Glutamatergic neuron (in vitro differentiated cells): ENCODE results near the gene MRPL51. TPM values are rescaled to one million over a fixed set of nuclear protein-coding genes. Genes with fewer than 3 reads are reported as not detected.

Source experiments
- DNase-seq: peaks from one replicate; pipeline ENCODE4 v3.0.0; 2022
- H3K27ac Mint-ChIP-seq: one replicate; pipeline ENCODE4 v1.8.0; 2020; ENCODE audit warnings: mild to moderate bottlenecking, mixed read lengths, inconsistent platforms; ENCODE audit not compliant: unreplicated experiment
- H3K27me3 Mint-ChIP-seq: one replicate; pipeline ENCODE4 v1.8.0; 2020; ENCODE audit warnings: mild to moderate bottlenecking, moderate library complexity, mixed read lengths, inconsistent platforms; ENCODE audit not compliant: unreplicated experiment
- H3K36me3 Mint-ChIP-seq: one replicate; pipeline ENCODE4 v1.8.0; 2020; ENCODE audit warnings: mild to moderate bottlenecking, mixed read lengths, inconsistent platforms; ENCODE audit not compliant: unreplicated experiment
- H3K4me1 Mint-ChIP-seq: one replicate; pipeline ENCODE4 v1.8.0; 2020; ENCODE audit warnings: mild to moderate bottlenecking, low read depth, mixed read lengths, inconsistent platforms; ENCODE audit not compliant: unreplicated experiment
- H3K4me3 Mint-ChIP-seq: one replicate; pipeline ENCODE4 v1.8.0; 2020; ENCODE audit warnings: mild to moderate bottlenecking, mixed read lengths, inconsistent platforms; ENCODE audit not compliant: unreplicated experiment
- H3K9me3 Mint-ChIP-seq: one replicate; pipeline ENCODE4 v1.8.0; 2020; ENCODE audit warnings: mild to moderate bottlenecking, moderate library complexity, mixed read lengths, inconsistent platforms; ENCODE audit not compliant: unreplicated experiment
- total RNA-seq: library from RNA; stranded (reverse); fragmentation: NEBNext Ultra II Directional; extraction: Animal tissue kit (Norgen Biotek cat#: 25700); gene quantifications from one replicate; pipeline ENCODE4 v1.2.1, GENCODE V29; 2021; ENCODE audit not compliant: unreplicated experiment
- TF ChIP-seq, protein P1 (sequence below): fragments of 200-600 bp; sonication (generic); IDR thresholded peaks from one replicate; pipeline ENCODE4 v1.5.0; 2021; ENCODE audit not compliant: partially characterized antibody, unreplicated experiment

MRPL51 gene
- total RNA-seq, 1 donor from 2014 or later, result 138 TPM

DNA sequence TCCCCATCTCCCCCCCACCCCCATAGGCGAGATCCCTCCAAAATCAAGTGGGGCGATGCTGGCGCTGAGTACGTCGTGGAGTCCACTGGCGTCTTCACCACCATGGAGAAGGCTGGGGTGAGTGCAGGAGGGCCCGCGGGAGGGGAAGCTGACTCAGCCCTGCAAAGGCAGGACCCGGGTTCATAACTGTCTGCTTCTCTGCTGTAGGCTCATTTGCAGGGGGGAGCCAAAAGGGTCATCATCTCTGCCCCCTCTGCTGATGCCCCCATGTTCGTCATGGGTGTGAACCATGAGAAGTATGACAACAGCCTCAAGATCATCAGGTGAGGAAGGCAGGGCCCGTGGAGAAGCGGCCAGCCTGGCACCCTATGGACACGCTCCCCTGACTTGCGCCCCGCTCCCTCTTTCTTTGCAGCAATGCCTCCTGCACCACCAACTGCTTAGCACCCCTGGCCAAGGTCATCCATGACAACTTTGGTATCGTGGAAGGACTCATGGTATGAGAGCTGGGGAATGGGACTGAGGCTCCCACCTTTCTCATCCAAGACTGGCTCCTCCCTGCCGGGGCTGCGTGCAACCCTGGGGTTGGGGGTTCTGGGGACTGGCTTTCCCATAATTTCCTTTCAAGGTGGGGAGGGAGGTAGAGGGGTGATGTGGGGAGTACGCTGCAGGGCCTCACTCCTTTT, 44.0 kb upstream of the MRPL51 start:
- TF ChIP-seq, protein P1, sequence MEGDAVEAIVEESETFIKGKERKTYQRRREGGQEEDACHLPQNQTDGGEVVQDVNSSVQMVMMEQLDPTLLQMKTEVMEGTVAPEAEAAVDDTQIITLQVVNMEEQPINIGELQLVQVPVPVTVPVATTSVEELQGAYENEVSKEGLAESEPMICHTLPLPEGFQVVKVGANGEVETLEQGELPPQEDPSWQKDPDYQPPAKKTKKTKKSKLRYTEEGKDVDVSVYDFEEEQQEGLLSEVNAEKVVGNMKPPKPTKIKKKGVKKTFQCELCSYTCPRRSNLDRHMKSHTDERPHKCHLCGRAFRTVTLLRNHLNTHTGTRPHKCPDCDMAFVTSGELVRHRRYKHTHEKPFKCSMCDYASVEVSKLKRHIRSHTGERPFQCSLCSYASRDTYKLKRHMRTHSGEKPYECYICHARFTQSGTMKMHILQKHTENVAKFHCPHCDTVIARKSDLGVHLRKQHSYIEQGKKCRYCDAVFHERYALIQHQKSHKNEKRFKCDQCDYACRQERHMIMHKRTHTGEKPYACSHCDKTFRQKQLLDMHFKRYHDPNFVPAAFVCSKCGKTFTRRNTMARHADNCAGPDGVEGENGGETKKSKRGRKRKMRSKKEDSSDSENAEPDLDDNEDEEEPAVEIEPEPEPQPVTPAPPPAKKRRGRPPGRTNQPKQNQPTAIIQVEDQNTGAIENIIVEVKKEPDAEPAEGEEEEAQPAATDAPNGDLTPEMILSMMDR, result no peak
- Mint-ChIP-seq H3K27ac (peak overlapping the region; percentile 28), H3K36me3 (peaks cover 3% of the 10 kb centered on the region), H3K27me3 (peaks cover 14% of the 10 kb centered on the region), H3K4me1 (peaks cover 18% of the 10 kb centered on the region), H3K4me3 (peak overlapping the region; percentile 25), H3K9me3 (peaks cover 34% of the 10 kb centered on the region)
- DNase-seq, result no peak

DNA sequence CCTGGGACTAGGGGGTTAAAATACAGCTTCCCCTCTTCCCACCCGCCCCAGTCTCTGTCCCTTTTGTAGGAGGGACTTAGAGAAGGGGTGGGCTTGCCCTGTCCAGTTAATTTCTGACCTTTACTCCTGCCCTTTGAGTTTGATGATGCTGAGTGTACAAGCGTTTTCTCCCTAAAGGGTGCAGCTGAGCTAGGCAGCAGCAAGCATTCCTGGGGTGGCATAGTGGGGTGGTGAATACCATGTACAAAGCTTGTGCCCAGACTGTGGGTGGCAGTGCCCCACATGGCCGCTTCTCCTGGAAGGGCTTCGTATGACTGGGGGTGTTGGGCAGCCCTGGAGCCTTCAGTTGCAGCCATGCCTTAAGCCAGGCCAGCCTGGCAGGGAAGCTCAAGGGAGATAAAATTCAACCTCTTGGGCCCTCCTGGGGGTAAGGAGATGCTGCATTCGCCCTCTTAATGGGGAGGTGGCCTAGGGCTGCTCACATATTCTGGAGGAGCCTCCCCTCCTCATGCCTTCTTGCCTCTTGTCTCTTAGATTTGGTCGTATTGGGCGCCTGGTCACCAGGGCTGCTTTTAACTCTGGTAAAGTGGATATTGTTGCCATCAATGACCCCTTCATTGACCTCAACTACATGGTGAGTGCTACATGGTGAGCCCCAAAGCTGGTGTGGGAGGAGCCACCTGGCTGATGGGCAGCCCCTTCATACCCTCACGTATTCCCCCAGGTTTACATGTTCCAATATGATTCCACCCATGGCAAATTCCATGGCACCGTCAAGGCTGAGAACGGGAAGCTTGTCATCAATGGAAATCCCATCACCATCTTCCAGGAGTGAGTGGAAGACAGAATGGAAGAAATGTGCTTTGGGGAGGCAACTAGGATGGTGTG, 43.1 kb upstream of the MRPL51 start:
- Mint-ChIP-seq H3K36me3 (peaks cover 3% of the 10 kb centered on the region), H3K4me3 (peak overlapping the region; percentile 95), H3K4me1 (peaks cover 19% of the 10 kb centered on the region), H3K9me3 (peaks cover 35% of the 10 kb centered on the region), H3K27me3 (peaks cover 17% of the 10 kb centered on the region), H3K27ac (peak overlapping the region; percentile 93)
- no peak for DNase-seq
- TF ChIP-seq, protein P1, result no peak

DNA sequence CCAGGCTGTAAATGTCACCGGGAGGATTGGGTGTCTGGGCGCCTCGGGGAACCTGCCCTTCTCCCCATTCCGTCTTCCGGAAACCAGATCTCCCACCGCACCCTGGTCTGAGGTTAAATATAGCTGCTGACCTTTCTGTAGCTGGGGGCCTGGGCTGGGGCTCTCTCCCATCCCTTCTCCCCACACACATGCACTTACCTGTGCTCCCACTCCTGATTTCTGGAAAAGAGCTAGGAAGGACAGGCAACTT, 42.6 kb upstream of the MRPL51 start:
- H3K9me3 Mint-ChIP-seq, result peaks cover 35% of the 10 kb centered on the region
- peak overlapping the region; percentile 93 for H3K27ac Mint-ChIP-seq
- peak overlapping the region; percentile 95 for H3K4me3 Mint-ChIP-seq
- H3K4me1 Mint-ChIP-seq, result peaks cover 20% of the 10 kb centered on the region
- TF ChIP-seq, protein P1, result no peak
- no peak for DNase-seq
- peaks cover 17% of the 10 kb centered on the region for H3K27me3 Mint-ChIP-seq
- peaks cover 3% of the 10 kb centered on the region for H3K36me3 Mint-ChIP-seq

DNA sequence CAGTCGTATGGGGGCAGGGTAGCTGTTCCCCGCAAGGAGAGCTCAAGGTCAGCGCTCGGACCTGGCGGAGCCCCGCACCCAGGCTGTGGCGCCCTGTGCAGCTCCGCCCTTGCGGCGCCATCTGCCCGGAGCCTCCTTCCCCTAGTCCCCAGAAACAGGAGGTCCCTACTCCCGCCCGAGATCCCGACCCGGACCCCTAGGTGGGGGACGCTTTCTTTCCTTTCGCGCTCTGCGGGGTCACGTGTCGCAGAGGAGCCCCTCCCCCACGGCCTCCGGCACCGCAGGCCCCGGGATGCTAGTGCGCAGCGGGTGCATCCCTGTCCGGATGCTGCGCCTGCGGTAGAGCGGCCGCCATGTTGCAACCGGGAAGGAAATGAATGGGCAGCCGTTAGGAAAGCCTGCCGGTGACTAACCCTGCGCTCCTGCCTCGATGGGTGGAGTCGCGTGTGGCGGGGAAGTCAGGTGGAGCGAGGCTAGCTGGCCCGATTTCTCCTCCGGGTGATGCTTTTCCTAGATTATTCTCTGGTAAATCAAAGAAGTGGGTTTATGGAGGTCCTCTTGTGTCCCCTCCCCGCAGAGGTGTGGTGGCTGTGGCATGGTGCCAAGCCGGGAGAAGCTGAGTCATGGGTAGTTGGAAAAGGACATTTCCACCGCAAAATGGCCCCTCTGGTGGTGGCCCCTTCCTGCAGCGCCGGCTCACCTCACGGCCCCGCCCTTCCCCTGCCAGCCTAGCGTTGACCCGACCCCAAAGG, 42.1 kb upstream of the MRPL51 start:
- peaks cover 35% of the 10 kb centered on the region for H3K9me3 Mint-ChIP-seq
- H3K4me3 Mint-ChIP-seq, result peak overlapping the region; percentile 95
- peaks cover 23% of the 10 kb centered on the region for H3K4me1 Mint-ChIP-seq
- DNase-seq, result peak; percentile 90
- peaks cover 3% of the 10 kb centered on the region for H3K36me3 Mint-ChIP-seq
- peaks cover 17% of the 10 kb centered on the region for H3K27me3 Mint-ChIP-seq
- peak overlapping the region; percentile 93 for H3K27ac Mint-ChIP-seq
- TF ChIP-seq, protein P1, result peak; percentile 20

DNA sequence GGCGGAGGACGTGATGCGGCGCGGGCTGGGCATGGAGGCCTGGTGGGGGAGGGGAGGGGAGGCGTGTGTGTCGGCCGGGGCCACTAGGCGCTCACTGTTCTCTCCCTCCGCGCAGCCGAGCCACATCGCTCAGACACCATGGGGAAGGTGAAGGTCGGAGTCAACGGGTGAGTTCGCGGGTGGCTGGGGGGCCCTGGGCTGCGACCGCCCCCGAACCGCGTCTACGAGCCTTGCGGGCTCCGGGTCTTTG, 41.6 kb upstream of the MRPL51 start:
- H3K27me3 Mint-ChIP-seq, result peaks cover 17% of the 10 kb centered on the region
- H3K36me3 Mint-ChIP-seq, result peaks cover 3% of the 10 kb centered on the region
- H3K4me1 Mint-ChIP-seq, result peaks cover 26% of the 10 kb centered on the region
- TF ChIP-seq, protein P1, result no peak
- peaks cover 36% of the 10 kb centered on the region for H3K9me3 Mint-ChIP-seq
- H3K27ac Mint-ChIP-seq, result peak overlapping the region; percentile 75
- peak; percentile 81 for DNase-seq
- peak overlapping the region; percentile 95 for H3K4me3 Mint-ChIP-seq
